HG03280 (cell line): ENCODE results near the gene ANKMY2.

ENCODE experiments used
- ATAC-seq: cut with Tn5 transposase; IDR thresholded peaks from one replicate; pipeline ENCODE4 v1.9.1; 2021; ENCODE audit warnings: mild to moderate bottlenecking, moderate library complexity; ENCODE audit not compliant: unreplicated experiment

Gene ANKMY2

DNA sequence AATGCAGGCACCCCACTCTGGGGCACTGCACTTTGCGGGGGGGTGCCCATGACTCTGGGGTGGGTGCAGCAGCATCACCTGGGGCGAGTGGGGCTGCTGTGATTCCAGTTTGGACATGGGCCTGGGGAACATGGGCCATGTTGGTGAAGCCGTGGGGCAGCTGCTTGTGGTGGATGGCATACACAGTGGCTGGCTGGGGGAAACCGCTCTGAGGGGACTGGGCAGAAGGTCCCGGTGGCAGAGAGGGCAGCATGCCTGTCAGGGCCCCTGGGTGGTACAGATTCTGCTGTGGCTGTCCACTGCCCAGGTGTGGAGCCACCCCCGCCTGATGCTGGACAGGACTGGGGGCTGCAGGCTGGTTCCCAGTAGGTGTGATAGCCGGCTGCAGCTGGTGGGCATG, 61.7 kb downstream of the ANKMY2 start:
- ATAC-seq = no peak

DNA sequence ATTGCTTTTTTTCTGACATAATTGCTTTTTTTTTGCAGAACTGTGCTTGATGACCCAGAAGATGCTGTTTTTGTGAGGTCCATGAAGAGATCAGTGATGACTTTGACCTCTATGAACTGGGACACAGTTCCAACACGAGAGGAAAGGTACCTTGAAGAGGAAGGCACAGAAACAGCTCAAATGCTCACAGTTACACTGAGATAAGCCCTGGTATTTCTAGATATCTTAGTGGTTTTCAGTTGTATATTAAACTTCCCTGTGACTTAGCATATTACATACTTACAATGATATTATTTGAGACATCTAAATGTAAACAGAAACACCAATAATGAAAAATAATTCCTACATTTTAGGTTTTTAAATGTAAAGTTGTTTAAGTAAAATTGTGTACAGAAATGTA, 64.3 kb downstream of the ANKMY2 start:
- ATAC-seq = no peak

DNA sequence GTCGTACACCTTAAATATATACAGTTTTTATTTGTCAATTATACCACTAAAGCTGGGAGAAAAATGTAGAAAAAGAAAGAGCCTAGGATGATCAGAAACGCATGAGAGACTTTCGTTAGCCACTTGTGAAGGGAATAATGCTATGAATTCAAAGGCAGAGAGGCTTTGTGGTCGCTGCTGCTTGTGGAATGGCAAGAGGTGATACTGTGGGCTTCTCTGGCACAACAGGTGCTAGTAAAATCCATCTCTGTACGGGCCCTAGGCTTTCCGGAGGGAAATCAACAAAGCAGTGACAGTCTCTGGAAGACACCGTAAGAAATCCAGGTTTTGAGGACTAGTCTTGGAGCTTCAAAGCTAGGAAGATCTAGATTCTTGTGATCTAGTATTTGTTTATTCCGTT, 66.3 kb downstream of the ANKMY2 start:
- no peak for ATAC-seq

DNA sequence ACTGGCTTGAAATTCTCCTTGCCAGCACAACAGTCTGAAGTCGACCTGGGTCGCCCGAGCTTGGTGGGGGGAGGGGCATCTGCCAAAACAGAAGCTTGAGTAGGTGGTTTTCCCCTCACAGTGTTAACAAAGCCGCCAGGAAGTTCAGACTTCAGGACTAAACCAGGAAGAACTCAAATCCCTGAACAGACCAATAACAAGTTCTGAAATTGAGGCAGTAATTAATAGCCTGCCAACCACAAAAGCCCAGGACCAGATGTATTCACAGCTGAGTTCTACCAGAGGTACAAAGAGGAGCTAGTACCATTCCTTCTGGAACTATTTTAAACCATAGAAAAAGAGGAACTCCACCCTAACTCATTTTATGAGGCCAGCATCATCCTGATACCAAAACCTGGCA, 73.6 kb downstream of the ANKMY2 start:
- ATAC-seq = no peak

DNA sequence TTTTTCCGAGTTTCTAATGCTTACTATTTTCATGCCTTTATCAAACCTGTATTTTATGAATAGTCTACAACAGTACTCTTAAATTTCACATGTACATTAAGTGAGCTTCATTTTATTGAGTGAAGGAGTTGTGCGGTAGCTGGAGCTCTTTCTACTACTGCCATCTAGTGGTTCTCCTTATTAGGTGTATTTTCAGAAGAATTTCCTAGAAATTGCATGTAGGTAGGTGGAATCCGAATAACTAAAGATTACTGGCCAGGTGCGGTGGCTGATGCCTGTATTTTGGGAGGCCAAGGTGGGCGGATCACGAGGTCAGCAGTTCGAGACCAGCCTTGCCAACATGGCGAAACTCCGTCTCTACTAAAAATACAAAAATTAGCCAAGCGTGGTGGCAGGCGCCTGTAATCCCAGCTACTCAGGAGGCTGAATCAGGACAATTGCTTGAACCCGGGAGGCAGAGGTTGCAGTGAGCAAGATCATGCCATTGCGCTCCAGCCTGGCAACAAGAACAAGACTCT, 80.6 kb downstream of the ANKMY2 start:
- ATAC-seq = peak; percentile 59

DNA sequence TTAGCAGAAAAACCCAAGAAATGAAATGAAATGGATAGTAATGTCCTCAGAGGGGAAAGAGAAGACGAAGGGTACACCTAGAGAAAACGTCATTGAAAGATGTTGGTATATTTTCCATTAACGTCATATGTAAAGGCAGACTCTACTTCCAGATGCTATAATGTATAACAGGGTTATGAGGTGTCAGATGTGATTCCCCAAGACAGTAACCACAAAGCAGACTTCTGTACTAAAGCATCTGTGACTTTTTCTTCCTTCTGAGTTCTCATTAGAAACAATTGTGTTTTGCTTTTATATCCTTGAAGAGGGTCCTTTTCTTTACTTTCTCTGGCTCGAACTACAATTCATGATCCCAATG, 81.6 kb downstream of the ANKMY2 start:
- ATAC-seq = no peak

DNA sequence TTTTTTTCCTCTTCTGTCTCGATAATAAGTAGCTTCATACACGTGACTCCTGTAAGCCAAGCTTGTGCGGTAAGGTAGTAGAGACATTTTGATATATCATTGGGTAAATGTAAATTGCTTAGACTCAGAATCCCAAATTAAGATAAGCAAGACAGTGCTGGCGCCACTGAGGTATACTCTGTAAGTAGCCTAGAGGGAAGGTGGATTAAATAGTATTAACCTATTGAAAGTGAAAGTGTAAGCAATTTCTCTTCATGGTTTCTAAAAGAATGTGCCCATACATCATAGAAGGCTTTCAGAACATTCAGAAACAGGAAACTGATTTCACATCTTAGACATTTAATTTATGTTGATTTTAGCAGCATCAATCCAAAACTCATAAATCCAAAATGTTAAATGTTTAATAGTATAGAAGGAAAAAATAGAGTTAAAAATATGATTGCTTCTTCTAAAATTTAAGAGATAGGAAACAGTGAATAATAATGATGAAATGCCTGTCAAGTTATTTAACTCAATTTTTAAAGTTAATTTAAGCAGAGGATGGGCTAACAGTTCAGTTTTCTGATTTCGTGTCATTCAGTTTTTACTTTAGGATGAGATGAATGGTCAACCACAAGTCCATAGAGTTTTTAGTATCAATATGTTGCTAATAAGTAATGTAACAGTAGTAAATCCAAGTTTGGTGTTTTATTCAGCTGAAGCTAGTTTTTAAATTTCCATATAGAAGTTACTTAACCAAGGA, 82.1 kb downstream of the ANKMY2 start:
- ATAC-seq = peak; percentile 61

DNA sequence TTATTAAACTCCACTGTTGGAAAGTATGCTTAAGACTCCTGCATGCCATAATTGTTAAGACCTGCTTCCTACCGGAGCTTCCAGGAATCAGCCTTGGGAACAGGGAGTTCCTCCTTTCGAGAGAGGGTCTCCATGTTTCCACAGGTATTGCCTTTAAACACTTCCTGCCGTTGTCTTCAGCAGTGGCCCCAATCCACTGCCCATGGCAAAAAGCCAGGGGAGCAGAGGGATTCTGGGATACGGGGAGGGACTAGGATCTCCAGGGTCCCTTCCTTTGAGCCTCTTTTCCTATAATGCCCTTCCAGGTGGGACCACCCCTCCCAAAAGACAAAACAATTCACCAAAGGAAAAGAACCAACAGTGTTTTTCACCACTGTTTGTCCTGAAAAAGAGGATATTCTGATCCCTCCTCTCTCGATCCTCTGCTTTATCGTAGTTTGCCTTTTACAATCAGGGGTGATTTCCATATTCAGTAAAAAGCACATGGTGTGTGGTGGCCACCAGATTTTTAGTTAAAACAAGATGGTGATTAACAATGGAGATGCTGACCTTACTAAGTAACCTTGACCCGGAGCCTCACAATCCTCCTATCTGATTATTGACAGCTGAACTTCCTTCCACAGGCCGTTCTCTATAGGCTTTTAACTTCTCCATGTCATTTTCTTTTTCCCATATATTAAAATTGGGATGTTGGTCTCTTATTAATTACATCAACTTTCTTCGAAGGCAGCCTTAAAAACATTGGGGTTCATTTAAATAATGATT, 82.9 kb downstream of the ANKMY2 start:
- no peak for ATAC-seq

DNA sequence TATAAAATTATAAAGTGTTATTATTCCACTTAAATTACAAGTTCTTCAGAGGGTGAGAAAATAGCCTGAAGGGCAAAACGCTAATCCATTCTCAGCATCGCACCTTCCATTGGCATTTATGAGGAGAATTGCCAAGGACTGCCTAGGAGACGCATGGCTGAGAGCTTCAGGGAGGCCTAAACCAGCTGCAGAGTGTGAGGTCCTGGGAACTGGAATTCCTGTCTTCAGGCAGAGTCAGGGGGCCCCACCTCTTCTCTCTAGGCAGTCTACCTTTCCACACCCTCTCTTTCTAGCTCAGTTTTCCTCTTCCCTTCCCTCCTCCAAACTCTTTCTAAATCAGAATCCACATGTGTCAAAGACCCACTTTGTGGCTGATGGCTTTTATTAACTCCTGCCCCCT, 83.6 kb downstream of the ANKMY2 start:
- ATAC-seq = no peak

DNA sequence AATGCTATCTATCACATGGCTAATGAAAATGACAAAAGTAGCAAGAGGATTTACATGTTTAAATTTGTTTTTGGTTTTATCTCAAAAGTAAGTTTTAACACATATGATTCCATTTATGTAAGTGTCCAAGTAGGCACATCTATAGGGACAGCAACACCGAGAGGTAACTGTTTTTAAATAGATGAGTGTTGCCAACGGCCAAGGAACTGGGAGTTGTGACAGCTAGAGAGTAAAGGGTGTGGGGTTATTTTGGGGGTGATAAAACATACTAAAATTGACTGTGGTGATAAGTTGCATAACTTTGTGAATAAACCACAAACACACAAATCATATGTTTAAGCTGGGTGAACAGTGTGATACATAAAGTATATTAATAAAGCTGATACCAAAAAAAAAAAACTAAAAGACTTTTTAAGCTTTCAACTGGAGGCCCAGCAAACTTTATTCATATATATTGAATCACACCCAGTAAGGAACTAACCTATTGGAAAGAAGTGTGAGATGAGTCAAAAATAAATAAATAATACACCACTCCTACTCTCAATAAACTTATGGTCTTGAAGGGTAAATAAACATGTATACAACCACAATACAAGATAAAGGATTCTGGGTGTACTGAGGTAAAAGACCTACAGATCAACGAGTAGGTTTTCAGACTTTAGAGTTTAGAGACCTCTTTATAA, 85.9 kb downstream of the ANKMY2 start:
- no peak for ATAC-seq

DNA sequence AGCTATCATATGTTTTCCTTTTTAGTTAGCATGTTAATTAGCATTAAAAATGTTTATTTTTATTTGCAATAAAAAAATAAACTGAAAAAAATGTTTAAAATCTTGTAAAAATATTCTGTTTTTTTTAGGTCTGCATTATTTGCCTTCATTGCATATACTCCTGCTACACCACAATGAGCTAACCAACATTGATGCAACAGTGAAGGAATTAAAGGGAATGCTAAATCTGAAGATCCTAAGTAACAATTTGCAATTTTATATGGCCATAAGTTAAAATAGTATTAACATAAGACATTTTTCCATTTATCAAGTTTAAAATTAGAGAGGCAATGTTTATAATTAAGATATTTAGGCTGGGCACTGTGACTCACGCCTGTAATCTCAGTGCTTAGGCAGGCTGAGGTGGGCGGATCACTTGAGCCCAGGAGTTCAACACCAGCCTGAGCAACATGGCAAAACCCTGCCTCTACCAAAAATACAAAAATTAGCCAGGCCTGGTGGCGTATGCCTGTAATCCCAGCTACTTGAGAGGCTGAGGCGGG, 86.7 kb downstream of the ANKMY2 start:
- ATAC-seq = no peak

DNA sequence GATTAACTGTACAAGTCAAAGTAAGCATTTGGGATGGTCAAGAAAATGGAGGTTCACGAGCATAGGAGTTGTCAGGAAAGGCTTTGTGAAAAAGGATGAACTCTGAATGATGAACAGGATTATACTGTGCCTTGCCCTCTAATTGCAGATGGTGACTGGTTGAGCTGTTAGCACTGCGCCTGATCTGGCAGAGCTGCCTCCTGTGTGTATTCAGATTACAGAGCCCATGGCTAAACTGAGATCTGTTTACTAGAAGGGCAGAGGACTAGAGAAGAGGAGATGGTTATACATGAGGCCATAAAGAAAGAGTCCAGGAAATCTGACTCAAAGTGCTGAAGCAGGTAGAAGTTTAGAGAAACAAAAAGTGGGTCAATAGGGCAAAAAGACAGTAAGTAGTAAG, 89.2 kb downstream of the ANKMY2 start:
- ATAC-seq = no peak

DNA sequence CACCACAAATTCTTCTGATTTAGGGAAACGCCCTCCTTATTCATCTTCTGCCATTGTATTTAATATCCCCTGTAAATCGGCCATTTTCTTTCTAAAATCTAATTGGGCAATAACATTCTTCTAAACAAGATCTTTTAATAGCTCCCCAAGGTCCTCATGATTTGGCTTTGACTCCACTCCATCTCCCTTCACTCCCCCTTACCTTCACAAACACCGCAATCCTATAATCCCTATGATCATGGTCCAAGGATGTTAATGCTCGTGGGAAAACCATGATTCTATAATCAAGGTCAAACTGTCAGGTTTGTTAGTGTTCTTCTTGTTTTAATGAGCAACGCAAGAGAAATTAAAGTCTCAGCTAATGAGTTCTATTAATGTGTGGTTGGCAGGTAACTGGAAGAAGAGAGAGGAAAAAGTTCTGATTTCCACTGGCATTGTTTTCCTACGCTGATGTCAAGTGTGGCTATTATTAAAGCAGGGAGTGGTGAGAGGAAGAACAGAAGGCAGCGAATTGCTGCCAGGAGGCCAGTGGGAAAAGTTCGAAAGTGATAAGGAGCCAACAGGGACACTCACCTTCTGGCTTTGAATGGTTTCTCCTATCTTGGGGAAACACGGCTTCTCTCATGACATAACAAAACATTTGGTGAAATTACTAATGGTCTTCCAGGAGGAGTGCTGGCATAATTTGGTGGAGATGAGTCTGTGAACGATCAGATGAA, 90.9 kb downstream of the ANKMY2 start:
- no peak for ATAC-seq

DNA sequence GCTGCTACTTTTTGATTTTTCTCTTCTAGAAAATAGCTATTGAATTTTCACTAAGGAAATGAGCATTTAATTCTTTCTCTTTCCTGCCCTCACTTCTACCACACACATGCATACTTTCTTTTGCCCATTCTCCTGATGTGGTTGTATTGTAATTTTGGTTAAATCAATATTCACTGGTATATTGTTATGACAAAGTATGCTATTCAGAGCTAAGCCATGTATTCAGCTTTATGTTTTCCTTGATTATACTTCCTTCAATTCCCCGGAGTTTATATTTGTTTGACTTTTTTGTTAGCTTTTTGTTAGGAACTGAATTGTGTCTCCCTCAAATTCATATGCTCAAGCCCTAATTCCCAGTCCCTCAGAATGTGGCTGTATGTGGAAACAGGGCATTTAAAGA, 94.9 kb downstream of the ANKMY2 start:
- ATAC-seq = no peak
